Panc1 (cell line): ENCODE measurements around the gene ABHD11.

ENCODE experiments used
- CTCF ChIP-seq: fragments of 450-650 bp; IDR thresholded peaks from 2 replicates; pipeline ENCODE4 v1.5.1; 2017; ENCODE audit warnings: mild to moderate bottlenecking
- POLR2AphosphoS5 ChIP-seq: IDR thresholded peaks from 2 replicates; pipeline ENCODE4 v1.6.1; 2012; ENCODE audit warnings: mild to moderate bottlenecking, low read depth, low read length, moderate library complexity
- TCF7L2 ChIP-seq: IDR thresholded peaks from 2 replicates; pipeline ENCODE4 v1.6.1; 2011; ENCODE audit warnings: mild to moderate bottlenecking, low read depth, low read length, inconsistent platforms

GRCh38 chr7:73716318-73716890, 22.2 kb downstream of the ABHD11 start:
- no peak for TF ChIP-seq CTCF
- TF ChIP-seq POLR2AphosphoS5: no peak; the same call in 1 of the 2 replicates
- TF ChIP-seq TCF7L2: no peak
